ENCODE results near the gene ZMYND8.

DNA sequence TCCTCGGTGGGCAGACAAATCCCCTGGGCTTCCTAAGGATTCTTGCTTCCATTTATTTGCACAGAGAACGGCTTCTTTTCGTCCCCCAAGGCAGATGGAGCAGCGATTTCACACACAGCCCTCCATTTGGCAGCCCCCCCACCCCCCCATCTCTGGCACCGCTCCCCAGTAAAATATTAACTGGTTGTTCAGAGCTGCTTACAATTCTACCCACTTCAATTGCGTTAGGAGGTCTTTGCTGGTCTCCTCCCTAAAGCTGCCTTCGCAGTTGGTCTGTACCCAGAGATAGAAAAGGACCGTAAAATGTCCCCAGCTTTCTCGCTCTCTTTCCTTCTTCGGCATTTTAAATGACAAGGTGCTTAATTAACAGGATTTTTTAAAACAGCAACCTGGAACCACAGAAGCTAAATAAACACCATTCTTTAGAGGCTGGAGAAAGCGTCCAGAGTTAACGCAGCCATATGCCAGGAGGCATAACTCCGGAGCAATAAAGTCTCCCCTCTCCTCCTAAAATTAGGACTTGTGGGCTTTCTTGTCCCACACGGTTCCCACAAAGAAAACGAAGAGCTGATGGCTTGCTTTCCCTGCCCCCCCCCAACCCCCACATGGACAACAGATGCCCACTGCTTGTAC lies 1.7 kb upstream of the ZMYND8 start:
- TF ChIP-seq, protein P1, sequence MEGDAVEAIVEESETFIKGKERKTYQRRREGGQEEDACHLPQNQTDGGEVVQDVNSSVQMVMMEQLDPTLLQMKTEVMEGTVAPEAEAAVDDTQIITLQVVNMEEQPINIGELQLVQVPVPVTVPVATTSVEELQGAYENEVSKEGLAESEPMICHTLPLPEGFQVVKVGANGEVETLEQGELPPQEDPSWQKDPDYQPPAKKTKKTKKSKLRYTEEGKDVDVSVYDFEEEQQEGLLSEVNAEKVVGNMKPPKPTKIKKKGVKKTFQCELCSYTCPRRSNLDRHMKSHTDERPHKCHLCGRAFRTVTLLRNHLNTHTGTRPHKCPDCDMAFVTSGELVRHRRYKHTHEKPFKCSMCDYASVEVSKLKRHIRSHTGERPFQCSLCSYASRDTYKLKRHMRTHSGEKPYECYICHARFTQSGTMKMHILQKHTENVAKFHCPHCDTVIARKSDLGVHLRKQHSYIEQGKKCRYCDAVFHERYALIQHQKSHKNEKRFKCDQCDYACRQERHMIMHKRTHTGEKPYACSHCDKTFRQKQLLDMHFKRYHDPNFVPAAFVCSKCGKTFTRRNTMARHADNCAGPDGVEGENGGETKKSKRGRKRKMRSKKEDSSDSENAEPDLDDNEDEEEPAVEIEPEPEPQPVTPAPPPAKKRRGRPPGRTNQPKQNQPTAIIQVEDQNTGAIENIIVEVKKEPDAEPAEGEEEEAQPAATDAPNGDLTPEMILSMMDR (tag by site-specific recombination; IDR thresholded peaks at IDR 0.05): no peak
- TF ChIP-seq ZNF621 (tag by site-specific recombination; IDR thresholded peaks at IDR 0.05): no peak
- no peak for TF ChIP-seq ZNF121 (tag by site-specific recombination; IDR thresholded peaks at IDR 0.05)
- no peak for TF ChIP-seq ZFP3 (tag by site-specific recombination; IDR thresholded peaks at IDR 0.05; ENCODE audit: low read depth)
- no peak for TF ChIP-seq ZNF558 (tag by site-specific recombination; IDR thresholded peaks at IDR 0.05)
- no peak for TF ChIP-seq ZNF544 (tag by site-specific recombination; IDR thresholded peaks at IDR 0.05)
- TF ChIP-seq ZSCAN30 (tag by site-specific recombination; IDR thresholded peaks at IDR 0.05): no peak
- TF ChIP-seq, protein P2, sequence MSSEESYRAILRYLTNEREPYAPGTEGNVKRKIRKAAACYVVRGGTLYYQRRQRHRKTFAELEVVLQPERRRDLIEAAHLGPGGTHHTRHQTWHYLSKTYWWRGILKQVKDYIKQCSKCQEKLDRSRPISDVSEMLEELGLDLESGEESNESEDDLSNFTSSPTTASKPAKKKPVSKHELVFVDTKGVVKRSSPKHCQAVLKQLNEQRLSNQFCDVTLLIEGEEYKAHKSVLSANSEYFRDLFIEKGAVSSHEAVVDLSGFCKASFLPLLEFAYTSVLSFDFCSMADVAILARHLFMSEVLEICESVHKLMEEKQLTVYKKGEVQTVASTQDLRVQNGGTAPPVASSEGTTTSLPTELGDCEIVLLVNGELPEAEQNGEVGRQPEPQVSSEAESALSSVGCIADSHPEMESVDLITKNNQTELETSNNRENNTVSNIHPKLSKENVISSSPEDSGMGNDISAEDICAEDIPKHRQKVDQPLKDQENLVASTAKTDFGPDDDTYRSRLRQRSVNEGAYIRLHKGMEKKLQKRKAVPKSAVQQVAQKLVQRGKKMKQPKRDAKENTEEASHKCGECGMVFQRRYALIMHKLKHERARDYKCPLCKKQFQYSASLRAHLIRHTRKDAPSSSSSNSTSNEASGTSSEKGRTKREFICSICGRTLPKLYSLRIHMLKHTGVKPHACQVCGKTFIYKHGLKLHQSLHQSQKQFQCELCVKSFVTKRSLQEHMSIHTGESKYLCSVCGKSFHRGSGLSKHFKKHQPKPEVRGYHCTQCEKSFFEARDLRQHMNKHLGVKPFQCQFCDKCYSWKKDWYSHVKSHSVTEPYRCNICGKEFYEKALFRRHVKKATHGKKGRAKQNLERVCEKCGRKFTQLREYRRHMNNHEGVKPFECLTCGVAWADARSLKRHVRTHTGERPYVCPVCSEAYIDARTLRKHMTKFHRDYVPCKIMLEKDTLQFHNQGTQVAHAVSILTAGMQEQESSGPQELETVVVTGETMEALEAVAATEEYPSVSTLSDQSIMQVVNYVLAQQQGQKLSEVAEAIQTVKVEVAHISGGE (tag by site-specific recombination; conservative IDR thresholded peaks at IDR 0.05; ENCODE audit: low read depth): no peak

Data from HEK293 (cell line).